Esophagus squamous epithelium (tissue), 4 donors: ENCODE results near the gene ARHGAP26.

Experiments
- POLR2A ChIP-seq, 4 donors: fragments of 450-650 bp; IDR thresholded peaks; one replicate each; pipeline ENCODE4 v1.6.1; 2017; ENCODE audit warnings: antibody characterized with exemption in 4 of 4, mild to moderate bottlenecking in 4 of 4, moderate library complexity in 3 of 4
- TF ChIP-seq, protein P1 (sequence below), 6 experiments: fragments of 450-650 bp in 4 of 6; fragments of 200-600 bp in 2 of 6; sonication (generic) in 2 of 6; IDR thresholded peaks; one replicate each; pipeline ENCODE4 v1.5.1; 2016 to 2019; ENCODE audit warnings: antibody characterized with exemption in 6 of 6, mild to moderate bottlenecking in 4 of 6, moderate library complexity in 4 of 6

DNA sequence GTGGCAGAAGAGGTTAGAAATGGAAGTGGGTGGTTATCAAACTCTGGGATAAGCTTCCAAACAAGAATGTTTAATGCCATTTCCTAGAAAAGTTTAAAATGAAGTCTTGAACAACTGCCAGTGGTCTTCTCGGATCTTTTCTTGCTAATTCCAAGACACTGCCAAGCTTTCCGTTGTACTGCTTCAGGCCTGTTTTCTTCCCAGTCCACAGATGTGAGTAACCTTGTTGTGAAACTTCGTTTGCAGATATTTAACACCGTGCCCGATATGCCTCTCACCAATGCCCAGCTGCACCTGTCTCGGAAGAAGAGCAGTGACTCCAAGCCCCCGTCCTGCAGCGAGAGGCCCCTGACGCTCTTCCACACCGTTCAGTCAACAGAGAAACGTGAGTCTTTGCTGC lies 363.5 kb downstream of the ARHGAP26 start:
- TF ChIP-seq, protein P1, sequence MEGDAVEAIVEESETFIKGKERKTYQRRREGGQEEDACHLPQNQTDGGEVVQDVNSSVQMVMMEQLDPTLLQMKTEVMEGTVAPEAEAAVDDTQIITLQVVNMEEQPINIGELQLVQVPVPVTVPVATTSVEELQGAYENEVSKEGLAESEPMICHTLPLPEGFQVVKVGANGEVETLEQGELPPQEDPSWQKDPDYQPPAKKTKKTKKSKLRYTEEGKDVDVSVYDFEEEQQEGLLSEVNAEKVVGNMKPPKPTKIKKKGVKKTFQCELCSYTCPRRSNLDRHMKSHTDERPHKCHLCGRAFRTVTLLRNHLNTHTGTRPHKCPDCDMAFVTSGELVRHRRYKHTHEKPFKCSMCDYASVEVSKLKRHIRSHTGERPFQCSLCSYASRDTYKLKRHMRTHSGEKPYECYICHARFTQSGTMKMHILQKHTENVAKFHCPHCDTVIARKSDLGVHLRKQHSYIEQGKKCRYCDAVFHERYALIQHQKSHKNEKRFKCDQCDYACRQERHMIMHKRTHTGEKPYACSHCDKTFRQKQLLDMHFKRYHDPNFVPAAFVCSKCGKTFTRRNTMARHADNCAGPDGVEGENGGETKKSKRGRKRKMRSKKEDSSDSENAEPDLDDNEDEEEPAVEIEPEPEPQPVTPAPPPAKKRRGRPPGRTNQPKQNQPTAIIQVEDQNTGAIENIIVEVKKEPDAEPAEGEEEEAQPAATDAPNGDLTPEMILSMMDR (IDR thresholded peaks at IDR 0.05) = no peak
- no peak for TF ChIP-seq POLR2A (IDR thresholded peaks at IDR 0.05)
